Stimulated activated CD8-positive, alpha-beta memory T cell treated with anti-CD3 and anti-CD28 coated beads, Interleukin-7, amount 100 ng/mL, for 48 hours (primary cell): Measurements from ENCODE around the gene ANKZF1.
A peak's percentile ranks its signal among the peaks of the same experiment; 100 is the strongest.

Source experiments
- DNase-seq, 2 donors: peaks; one replicate each; pipeline ENCODE4 v3.0.0-alpha.2; 2020; ENCODE audit warnings: low read depth in 1 of 2; ENCODE audit errors: extremely low read depth in 1 of 2

ANKZF1 gene

DNA sequence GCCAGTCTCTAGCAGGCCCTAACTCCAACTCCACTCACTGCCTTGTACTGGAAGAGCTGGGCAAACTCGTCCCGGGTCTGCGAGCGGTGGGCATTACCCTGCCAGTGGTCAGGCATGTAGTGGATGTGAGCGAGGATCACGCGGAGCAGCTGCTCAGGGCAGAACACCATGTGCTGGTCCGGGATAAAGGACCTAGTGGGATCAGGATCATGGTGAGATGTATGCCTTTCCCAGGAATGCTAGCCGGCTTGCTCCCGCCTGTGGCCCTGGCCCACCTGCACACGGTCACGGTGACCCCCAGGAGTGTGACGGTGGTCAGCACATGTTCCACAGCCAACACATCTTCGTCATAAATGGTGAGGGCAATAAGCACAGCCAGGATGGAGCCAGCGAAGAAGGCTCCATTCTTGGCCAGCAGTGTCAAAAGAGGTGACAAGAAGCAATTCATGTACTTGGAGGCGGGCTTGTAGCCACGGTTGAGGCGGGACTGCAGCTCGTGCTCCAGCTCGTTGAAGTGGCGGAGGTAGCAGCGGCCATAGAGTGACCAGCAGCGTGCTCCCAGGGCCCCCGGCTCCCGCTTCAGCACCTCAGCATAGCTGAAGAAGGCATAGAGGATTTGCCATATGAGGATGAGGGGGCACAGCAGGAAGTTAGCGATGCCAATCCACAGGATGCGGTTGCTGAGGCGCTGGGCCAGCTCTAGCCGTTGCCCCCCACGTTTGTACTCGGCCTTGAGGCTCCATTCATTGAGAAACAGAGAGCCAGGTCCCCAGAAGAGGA, 5.6 kb upstream of the ANKZF1 start:
- no peak for DNase-seq

GRCh38 chr2:219225350-219225749, 4.3 kb upstream of the ANKZF1 start:
- DNase-seq = no peak

DNA sequence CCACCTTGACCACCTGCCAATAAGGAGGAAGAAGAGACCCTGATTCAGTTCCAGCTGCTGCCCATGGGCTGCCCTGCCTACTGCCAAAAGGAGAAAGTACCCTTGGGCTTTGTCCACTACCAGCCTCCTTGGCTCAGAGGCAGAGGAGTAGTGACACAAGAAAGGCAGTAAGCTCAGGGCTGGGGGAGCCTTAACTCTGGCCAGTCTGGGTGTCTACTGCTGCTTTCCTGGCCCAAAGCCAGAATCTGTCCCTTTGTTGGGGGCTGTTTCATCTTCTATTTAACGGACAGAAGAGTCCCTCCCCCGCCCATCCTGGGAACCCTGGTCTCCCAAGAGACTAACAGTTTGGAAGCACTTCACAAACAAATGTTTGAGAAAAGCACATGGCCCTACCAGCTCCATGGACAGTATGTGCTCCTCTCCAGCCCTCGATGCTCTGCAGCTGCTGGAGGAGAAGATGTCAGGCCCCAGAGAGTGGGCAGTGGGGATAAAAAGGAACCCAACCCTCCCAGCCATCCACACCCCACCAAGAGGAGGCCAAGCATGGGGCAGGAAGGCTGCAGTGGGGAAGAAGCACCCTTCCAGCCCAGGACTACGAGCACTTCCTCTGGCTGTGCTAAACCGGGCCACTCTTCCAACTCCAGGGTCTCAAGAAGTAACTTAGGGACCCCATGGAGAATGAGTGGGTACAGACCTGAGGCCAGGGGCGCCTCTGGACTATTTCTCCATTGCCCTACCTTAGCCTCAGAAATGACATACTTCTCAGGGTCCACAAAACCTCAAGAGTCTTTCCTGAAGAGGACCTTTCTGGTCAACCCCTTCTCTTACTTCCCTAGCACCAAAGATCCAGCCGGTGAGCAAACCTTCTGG, 1.3 kb upstream of the ANKZF1 start:
- no peak for DNase-seq

GRCh38 chr2:219228911-219229304, 698 bp upstream of the ANKZF1 start:
- no peak for DNase-seq

- peak in 1 of 2 donors; percentile 44 for DNase-seq
Measured at GRCh38 chr2:219230059-219230540, 494 bp downstream of the ANKZF1 start.

- DNase-seq = no peak
Measured at GRCh38 chr2:219234331-219234730, 4.7 kb downstream of the ANKZF1 start.

GRCh38 chr2:219243291-219243761, 13.7 kb downstream of the ANKZF1 start:
- DNase-seq = no peak

DNA sequence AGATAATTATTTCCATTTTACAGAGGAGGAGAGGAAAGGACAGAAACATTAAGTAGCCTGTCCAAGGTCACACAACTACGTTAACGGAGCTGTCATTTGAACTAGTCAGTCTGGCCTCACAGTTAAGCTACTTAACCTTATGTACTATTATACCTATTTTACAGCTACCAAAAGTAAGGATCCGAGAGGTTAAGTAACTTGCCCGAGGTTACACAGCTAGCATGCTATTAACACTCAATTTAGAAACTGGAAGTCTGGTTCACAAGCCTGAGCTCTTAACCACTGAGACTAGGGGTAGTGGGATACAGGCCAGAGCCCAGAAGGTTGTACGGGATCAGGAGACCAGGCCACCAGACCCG, 15.2 kb downstream of the ANKZF1 start:
- no peak for DNase-seq

- DNase-seq = peak; percentile 81 to 86
Measured at GRCh38 chr2:219245148-219245898, 15.7 kb downstream of the ANKZF1 start, which contains the start of the genes GLB1L and STK16. TSS of gene GLB1L (minus strand) at chr2:219245444. CDS start at chr2:219243573, 1,871 bp downstream. TSS of gene STK16 (plus strand) at chr2:219245479. CDS start at chr2:219246000, 521 bp downstream.

DNA sequence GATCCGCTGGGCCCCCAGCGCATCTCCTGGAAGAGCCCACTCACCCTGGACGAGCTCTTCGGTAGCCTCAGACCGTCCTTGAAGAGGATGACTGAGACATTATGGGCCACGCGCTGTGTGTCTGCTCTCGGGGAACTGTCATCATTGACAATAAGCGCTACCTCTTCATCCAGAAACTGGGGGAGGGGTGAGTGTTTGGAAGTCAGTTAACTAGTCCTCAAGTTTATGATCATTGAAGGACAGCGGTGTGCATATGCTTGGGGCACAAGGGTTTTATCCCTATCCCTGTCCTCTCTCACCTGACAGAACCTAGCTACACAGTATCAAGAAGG, 16.3 kb downstream of the ANKZF1 start:
- DNase-seq = no peak

- no peak for DNase-seq
Measured at GRCh38 chr2:219246559-219246958, 17.0 kb downstream of the ANKZF1 start.

- peak; percentile 43 to 68 for DNase-seq
Measured at GRCh38 chr2:219247678-219248642, 18.4 kb downstream of the ANKZF1 start.

GRCh38 chr2:219248845-219249202, 19.2 kb downstream of the ANKZF1 start:
- DNase-seq = no peak

DNA sequence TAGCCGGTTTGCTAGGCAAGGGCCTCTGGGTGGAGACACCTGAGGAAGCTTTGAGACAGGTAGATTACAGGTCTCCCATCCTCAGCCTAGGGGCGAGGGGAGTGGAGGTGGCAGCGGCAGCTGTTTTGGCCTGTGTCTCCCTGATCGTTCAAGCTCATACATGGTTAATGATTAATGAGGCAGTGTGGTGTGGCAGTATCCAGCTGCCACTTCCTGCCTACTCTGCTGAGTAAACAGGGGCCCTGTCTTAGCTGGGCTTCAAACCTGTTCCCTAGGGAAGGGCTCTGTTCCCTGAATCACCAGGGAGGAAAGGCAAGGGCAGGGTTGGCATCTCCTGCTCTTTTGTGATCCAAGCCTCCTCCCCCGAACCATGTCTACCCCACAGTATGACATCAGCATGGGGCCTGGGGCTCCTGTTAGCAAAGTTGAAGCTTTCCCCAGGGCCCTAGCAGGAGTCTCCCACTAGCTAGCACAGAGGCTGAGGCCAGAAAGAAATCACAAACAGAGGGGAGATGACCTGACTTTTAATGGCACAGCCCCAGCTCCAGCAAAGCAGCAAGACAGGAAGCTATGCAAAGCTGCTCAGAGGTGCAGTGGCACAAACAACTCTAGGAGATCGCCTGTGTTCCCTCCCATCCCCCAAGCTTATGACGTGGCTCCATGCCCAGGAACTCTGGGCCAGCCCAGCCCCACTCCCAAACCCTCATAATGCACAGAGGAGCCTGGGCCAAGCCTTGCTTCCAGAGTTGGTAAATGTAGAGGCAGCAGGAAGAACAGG, 19.8 kb downstream of the ANKZF1 start:
- DNase-seq = peak in 1 of 2 donors; percentile 18

- DNase-seq = no peak
Measured at GRCh38 chr2:219250049-219250781, 20.6 kb downstream of the ANKZF1 start.

DNA sequence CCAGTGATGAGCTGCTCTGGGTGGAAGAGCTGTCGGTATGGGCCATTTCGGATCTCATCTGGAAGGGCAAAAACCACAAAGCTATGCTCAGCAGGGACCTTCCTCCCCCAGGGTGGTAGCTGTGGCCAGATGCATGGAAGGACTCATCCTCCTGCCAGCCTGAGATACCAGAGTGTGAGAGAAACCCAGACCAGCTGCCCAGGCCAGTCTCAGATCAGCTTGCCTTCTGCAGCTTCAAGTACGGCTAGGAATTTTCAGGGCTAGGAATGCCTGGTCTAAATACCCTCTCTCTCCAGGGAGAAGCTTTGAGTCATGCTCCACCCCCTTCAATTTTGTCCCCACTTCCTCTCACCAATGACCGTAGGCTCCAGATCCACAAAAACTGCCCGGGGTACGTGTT, 22.1 kb downstream of the ANKZF1 start:
- DNase-seq = no peak

GRCh38 chr2:219252084-219252483, 22.5 kb downstream of the ANKZF1 start:
- DNase-seq = no peak

DNA sequence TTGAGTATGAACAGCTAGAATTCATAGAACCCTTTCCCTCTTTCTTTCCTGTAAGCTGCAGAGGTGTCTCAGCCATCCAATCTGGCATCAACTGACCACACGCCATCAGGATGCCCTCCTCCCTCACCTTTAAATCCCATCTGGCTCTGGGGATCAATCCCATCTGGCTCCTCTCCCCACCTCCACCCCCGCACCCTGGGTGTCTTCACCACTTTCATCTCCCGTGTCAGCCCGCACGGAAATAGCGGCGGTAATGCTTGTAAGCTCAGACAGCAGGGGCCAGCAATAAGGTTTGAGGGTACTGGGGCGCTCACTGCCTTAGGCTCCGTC, 22.9 kb downstream of the ANKZF1 start:
- DNase-seq = no peak
